Epithelial cell of esophagus (primary cell): ENCODE measurements around the gene VDR.

ENCODE experiments used
- DNase-seq: peaks from one replicate; pipeline ENCODE4 v3.0.0; 2010; ENCODE audit warnings: low read depth
- H3K4me3 ChIP-seq: 2 replicates; pipeline ENCODE4 v1.5.1; 2011; ENCODE audit warnings: mild to moderate bottlenecking, low read length, control low read depth
- CTCF ChIP-seq: IDR thresholded peaks from 2 replicates; pipeline ENCODE4 v1.5.1; 2011; ENCODE audit warnings: low read depth, mild to moderate bottlenecking, low read length, control low read depth, inconsistent platforms; ENCODE audit not compliant: insufficient read depth; ENCODE audit errors: missing control alignments

Gene VDR

DNA sequence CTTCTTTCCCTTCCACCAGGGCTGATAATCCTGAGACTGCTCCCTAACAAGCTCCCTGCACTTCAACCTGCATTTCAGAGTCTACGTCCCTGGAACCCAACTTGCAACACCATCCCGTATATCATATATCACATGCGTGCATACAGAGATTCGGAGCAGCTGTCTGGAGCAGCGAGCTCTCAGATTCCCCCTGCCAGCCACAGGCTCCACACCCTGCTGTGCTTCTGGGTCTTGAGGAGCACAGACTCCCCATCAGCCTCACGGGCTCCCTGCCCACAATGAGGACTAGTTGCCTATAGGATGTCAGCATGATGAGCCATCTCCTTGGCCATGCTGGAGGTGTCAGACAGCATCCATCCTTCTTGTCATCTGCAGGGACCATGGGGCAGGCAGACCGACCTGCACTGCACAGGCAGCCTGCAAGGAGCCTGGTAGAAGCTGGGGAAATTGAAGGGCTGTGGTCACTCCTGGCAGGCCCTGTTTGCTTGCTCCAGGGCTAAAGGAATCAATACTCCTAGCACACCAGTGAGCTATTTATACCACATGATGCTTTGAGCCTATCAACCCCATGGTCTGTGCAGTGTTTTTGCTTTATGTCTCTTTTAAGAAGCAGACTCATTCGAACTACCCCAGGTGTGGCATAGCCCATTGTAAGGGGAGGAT is 65.4 kb downstream of the VDR start:
- no peak for DNase-seq
- H3K4me3 ChIP-seq = no peak overlapping the region
- TF ChIP-seq CTCF = no peak

GRCh38 chr12:47838286-47838931 is 66.4 kb downstream of the VDR start:
- peak; percentile 55 for DNase-seq

DNA sequence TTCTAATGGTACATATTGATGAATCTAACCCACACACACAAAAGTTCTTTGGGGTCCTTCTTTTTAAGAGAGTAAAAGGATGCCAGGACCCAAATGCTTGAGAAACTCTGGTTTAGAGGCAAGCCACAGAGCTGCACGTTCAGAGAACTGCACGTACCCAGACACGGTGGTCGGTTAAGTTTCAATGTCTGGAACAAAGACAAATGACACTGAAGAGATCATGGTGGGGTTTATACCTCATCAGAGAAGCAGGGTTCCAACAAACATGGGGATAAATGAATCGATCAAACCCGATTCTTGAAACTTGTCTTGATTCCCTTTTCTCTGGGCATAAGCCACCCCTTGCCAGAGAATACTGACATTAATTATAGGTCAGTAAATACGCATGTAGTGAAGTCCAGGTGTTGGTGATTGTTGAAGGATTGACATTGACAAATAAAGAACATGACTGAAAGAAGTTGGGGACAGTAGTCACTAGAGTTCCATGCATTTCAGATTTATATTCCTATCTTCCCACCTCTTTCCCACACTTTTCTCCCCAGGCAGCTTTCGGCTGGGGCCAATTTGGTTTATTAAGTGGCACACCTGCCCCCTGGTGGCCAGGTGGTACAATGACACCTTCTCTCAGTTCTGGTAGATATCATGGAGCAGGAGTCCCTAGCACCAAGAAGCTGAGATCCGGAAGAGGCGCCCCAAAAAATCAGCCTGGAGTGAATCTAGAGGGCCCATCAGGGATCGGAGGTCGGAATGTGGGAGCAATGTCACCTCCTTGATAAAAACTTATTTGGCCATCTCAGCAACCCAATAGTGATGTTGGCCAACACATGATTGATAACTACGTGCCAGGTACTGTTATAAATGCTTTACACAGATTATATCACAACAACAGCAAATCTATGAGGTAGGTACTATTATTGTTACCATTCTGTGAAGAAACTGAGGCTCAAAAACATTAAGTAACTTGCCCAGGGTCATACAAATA is 67.3 kb downstream of the VDR start:
- no peak overlapping the region for H3K4me3 ChIP-seq
- peak; percentile 84 for TF ChIP-seq CTCF
- DNase-seq = peak; percentile 81

More at GRCh38 chr12:47838286-47838931, 66.4 kb downstream of the VDR start:
- H3K4me3 ChIP-seq = no peak overlapping the region
- TF ChIP-seq CTCF = peak; percentile 39

- TF ChIP-seq CTCF = no peak
- no peak overlapping the region for H3K4me3 ChIP-seq
- peak; percentile 81 for DNase-seq
Measured at GRCh38 chr12:47835831-47836155, 69.0 kb downstream of the VDR start.

- no peak overlapping the region for H3K4me3 ChIP-seq
- no peak for DNase-seq
- no peak for TF ChIP-seq CTCF
Measured at GRCh38 chr12:47835006-47835830, 69.6 kb downstream of the VDR start.

- no peak for DNase-seq
- H3K4me3 ChIP-seq = no peak overlapping the region
- no peak for TF ChIP-seq CTCF
Measured at GRCh38 chr12:47834199-47834903, 70.4 kb downstream of the VDR start.
